HFFc6 (cell line): Measurements from ENCODE around the gene TMBIM1. TPM values are rescaled to one million over a fixed set of nuclear protein-coding genes. Genes with fewer than 3 reads are reported as not detected.

ENCODE experiments used
- DNase-seq: peaks from one replicate; pipeline ENCODE4 v3.0.0-alpha.2; 2018
- H3K27ac Mint-ChIP-seq: 2 replicates; pipeline ENCODE4 v1.8.0; 2020; ENCODE audit warnings: mild to moderate bottlenecking, mixed read lengths
- H3K27me3 Mint-ChIP-seq: 2 replicates; pipeline ENCODE4 v1.8.0; 2021; ENCODE audit warnings: mild to moderate bottlenecking, moderate library complexity, mixed read lengths; ENCODE audit not compliant: insufficient read depth
- H3K36me3 Mint-ChIP-seq: 2 replicates; pipeline ENCODE4 v1.8.0; 2021; ENCODE audit warnings: low read depth, mixed read lengths
- H3K4me1 Mint-ChIP-seq: 2 replicates; pipeline ENCODE4 v1.8.0; 2020; ENCODE audit warnings: low read depth, mixed read lengths
- H3K4me3 Mint-ChIP-seq: 2 replicates; pipeline ENCODE4 v1.8.0; 2020; ENCODE audit warnings: mild to moderate bottlenecking, moderate library complexity, mixed read lengths
- H3K9me3 Mint-ChIP-seq: 2 replicates; pipeline ENCODE4 v1.8.0; 2020; ENCODE audit warnings: mild to moderate bottlenecking, mixed read lengths
- total RNA-seq, 6 experiments: library from RNA; stranded (reverse); fragmentation: NEBNext Ultra II Directional; extraction: Animal tissue kit (Norgen Biotek cat#: 25700); gene quantifications; 2 replicates in 1 of 6; 3 replicates in 5 of 6; pipeline ENCODE4 v1.2.3, GENCODE V29; 2021
- TF ChIP-seq, protein P1 (sequence below): fragments of 200-600 bp; sonication (generic); IDR thresholded peaks from 2 replicates; pipeline ENCODE4 v1.5.0; 2021; ENCODE audit warnings: antibody characterized with exemption, mild to moderate bottlenecking

TMBIM1 gene
- total RNA-seq, 6 experiments from 2014 or later = 163 to 187 (median 176) TPM

DNA sequence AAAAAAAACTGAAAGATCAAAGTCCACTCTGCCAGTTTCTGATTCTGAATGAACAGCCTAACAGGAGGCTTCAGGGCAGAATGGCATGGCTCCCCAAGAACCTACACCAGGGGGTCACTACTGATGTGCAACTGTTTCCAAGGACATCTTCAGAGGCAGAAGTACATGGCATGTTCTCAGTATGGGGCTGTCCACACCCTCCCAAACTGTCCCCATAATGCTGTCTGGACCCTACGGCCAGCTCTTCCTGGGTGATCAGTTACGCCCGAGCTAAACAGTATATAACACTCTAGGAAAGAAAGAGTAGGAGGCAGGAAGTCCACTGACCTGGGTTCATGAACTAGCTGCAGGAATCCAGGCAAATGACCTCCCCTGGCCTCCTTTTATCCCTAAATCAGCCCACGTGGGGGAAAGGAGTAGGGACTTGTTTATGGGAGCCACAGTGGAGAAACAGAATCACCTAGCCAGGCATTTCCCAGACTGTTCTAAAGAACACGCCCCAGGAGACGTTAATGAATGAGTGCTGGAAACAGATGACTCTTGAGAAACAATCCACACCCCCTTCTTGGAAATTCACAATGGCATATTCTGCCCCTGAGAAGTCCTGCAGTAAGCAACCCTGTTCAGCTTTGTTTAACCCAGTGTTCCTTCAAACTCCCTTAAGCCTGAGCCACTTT is 2.5 kb downstream of the TMBIM1 start:
- H3K27me3 Mint-ChIP-seq = peaks cover 5% of the 10 kb centered on the region
- peaks cover 16% of the 10 kb centered on the region for H3K36me3 Mint-ChIP-seq
- peak overlapping the region; percentile 90 for H3K4me3 Mint-ChIP-seq
- H3K4me1 Mint-ChIP-seq = peaks cover 73% of the 10 kb centered on the region
- TF ChIP-seq, protein P1, sequence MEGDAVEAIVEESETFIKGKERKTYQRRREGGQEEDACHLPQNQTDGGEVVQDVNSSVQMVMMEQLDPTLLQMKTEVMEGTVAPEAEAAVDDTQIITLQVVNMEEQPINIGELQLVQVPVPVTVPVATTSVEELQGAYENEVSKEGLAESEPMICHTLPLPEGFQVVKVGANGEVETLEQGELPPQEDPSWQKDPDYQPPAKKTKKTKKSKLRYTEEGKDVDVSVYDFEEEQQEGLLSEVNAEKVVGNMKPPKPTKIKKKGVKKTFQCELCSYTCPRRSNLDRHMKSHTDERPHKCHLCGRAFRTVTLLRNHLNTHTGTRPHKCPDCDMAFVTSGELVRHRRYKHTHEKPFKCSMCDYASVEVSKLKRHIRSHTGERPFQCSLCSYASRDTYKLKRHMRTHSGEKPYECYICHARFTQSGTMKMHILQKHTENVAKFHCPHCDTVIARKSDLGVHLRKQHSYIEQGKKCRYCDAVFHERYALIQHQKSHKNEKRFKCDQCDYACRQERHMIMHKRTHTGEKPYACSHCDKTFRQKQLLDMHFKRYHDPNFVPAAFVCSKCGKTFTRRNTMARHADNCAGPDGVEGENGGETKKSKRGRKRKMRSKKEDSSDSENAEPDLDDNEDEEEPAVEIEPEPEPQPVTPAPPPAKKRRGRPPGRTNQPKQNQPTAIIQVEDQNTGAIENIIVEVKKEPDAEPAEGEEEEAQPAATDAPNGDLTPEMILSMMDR = no peak
- DNase-seq = no peak
- H3K9me3 Mint-ChIP-seq = no peaks in the 10 kb centered on the region
- H3K27ac Mint-ChIP-seq = peak overlapping the region; percentile 79

DNA sequence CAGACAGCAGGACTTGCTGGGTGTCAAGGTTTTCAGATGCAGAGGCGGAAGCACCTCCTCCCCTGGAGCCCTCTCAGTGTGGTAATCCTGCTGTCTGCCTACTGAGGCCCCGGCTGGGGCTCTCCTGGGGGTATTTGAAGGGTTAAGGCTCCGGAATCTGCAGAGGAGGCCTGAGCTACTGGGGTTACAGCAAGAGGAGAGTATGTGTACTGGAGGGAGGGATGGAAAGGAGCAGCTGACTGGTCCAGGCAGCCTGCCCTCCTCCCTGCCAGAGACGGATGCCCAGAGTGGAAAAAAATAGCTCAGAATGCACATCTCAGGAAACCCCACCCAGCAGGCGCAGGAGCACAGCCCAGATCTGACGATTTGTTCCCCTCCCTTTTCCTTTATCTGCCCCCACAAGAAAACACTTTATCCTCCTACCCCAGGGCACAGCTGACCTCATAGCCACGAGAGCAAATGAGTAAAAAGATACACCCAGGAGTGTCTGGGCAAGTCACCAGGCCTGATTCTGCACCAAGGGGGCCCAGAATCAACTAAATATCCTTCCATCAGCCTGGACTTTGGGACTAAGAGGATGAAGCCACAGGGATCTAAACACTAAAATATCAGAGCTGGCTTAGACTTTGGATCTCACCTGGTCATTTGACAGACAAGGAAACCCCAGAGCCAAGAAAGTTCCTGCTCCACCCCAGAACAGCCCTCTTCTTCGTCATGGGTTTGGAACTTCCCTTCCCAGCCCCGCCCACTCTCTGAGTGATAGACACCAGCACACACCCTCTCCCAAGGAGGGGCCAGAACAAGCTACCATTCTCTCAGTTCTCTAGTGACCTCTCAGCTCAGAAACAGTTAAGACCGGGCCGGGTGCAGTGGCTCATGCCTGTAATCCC is 5.5 kb downstream of the TMBIM1 start:
- peaks cover 16% of the 10 kb centered on the region for H3K36me3 Mint-ChIP-seq
- H3K4me3 Mint-ChIP-seq = peak overlapping the region; percentile 93
- no peaks in the 10 kb centered on the region for H3K9me3 Mint-ChIP-seq
- H3K27me3 Mint-ChIP-seq = peaks cover 5% of the 10 kb centered on the region
- peak; percentile 95 for DNase-seq
- peak overlapping the region; percentile 100 for H3K27ac Mint-ChIP-seq
- H3K4me1 Mint-ChIP-seq = peaks cover 92% of the 10 kb centered on the region
- TF ChIP-seq, protein P1 = no peak

DNA sequence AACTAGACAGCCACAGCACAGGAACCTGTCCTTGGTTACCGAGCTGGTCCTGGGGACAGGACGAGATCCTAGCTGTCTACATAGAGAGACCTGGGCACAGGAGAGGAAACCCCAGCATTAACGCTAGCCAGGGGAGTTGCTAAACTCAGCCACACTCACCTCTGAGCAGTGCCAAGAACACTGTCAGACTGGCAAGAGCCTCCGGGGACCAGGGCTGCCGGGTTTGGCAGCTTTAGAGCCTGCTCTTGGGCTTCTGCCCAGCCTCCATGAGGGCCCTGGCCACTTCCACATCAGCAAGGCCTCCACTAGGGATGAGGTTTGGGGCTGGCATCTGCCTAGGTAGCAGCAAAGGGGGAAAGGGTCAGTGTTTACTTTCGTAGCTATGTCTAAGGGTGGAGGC is 6.7 kb downstream of the TMBIM1 start:
- Mint-ChIP-seq H3K4me3 (peak overlapping the region; percentile 93), H3K9me3 (no peaks in the 10 kb centered on the region), H3K27ac (peak overlapping the region; percentile 100), H3K27me3 (peaks cover 5% of the 10 kb centered on the region), H3K4me1 (peaks cover 86% of the 10 kb centered on the region), H3K36me3 (peaks cover 19% of the 10 kb centered on the region)
- TF ChIP-seq, protein P1 = no peak
- peak; percentile 43 for DNase-seq

DNA sequence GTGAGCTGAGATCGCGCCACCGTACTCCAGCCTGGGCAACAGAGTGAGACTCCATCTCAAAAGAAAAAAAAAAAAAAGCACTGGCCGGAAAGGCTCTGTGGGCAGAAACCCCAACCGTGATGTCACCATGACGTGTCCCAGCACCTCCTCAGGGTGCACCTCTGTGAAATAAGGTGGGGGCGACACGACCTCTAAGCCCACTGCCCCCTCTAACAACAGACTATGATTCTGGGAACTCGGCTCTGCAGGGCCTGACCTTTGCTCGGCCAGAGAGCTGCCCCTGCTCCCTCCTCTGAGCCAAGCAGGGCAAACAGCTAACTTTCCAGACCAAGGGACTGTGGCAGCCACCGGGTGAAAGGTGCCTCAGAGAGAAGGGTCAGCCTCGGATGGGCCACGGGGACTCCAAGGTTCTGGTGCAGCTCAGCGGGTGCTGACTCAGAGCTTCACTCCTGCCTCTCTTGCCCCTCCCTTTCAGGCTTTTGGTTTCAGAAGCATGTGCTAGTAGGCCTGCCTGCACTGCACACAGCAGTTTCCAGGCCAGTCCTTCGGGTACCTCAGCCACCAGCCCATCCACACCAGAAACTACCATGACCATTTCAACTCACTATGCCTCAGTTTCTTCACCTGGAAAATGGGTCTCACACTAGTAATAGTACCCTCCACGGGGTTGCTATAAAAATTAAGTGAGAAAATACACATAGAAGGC is 8.0 kb downstream of the TMBIM1 start:
- Mint-ChIP-seq H3K27me3 (peaks cover 5% of the 10 kb centered on the region), H3K4me1 (peaks cover 75% of the 10 kb centered on the region), H3K4me3 (peak overlapping the region; percentile 72), H3K27ac (peak overlapping the region; percentile 100), H3K9me3 (no peaks in the 10 kb centered on the region), H3K36me3 (peaks cover 10% of the 10 kb centered on the region)
- DNase-seq = peak; percentile 78
- TF ChIP-seq, protein P1 = no peak

DNA sequence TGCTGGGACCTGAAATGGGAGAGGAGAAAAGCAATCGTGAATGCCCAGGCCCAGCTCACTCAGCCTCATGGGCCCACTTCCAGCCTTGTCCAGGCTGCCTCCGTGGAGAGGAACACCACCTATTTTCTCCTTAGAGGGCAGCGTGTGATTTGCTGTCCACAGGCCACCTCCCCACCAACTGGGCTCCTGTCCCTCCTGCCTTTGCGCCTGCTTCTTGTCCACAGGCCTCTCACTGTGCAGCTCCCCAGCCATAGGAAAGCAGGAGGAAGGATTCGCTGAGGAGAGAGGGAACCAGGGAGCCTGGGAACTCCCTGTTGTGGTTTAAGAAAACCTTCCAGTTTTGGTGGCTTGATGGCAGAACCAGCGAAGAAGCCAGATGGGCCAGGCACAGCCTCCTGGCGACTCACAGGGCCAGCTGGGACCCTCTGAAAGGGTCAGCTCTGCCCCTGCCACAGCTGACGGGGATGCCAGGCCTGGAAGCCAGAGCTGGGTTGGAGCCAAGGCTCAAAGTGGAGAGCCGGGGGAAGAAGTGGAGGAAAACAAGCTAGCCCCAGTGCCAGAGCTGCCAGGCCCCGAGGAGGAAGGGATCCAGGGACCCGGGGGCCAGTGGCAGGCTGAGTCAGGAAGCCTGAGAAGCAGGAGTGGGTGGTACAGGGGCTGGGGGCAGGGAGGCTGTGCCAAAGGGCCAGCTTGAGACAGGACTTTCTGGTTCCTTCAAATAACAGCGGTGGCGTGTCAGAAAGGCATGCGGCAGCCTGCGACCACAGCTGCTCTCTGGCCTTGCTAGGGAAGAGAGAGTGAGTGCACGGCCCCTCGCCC is 9.9 kb downstream of the TMBIM1 start:
- no peak for DNase-seq
- peak overlapping the region; percentile 37 for H3K4me3 Mint-ChIP-seq
- H3K27me3 Mint-ChIP-seq = peaks cover 4% of the 10 kb centered on the region
- peaks cover 60% of the 10 kb centered on the region for H3K4me1 Mint-ChIP-seq
- no peaks in the 10 kb centered on the region for H3K9me3 Mint-ChIP-seq
- H3K27ac Mint-ChIP-seq = peak overlapping the region; percentile 84
- H3K36me3 Mint-ChIP-seq = peaks cover 4% of the 10 kb centered on the region; the same call in 1 of the 2 replicates
- TF ChIP-seq, protein P1 = no peak
